ENCODE measurements around the gene CEP131. TPM values are rescaled to one million over a fixed set of nuclear protein-coding genes. Genes with fewer than 3 reads are reported as not detected.

Gene CEP131
- total RNA-seq, 5 donors from 2014 or later (not counting 1 experiment from before 2014, with no cell fraction given) = 9.0 to 15.8 (median 11.2) TPM

DNA sequence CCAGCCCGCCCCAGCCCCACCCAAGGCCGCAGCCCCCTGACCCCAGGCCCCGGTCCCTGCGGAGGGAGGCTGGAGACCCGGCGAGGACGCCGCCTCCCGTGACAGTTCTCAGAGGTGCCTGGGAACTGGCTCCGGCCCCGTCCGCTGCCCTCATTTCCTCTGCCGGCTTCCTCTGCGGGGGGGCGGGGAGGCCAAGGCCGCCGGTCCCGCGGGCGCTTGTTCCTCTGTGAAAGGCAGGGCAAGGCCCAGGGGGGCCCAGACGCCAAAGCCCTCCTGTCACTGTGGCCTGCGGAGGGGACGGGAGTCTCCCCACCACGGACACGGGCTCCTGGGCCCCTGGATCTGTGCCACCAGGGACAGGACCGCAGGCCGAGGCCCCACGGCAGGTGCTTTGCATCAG lies 62.5 kb downstream of the CEP131 start:
- peak overlapping the region in 1 of 3 donors; percentile 20 for H3K4me3 Mint-ChIP-seq
- no peak overlapping the region for H3K27ac ChIP-seq (ENCODE audit: low read length)
- H3K27me3 Mint-ChIP-seq = peaks cover 10 to 17% of the 10 kb centered on the region in 2 donors
- H3K4me1 Mint-ChIP-seq = peaks cover 0 to 20% (median 0%) of the 10 kb centered on the region in 3 donors
- ChIA-PET CTCF (no interaction called here), POLR2A (no interaction called here)
- WGBS (ENCODE audit: insufficient coverage) = 7% methylated on average over 28 of the region's 28 CpGs
- ATAC-seq (replicated peaks in 1 of 4) = peak in 2 of 4 experiments; percentile 19 to 27
- peaks cover 0 to 69% of the 10 kb centered on the region in 2 experiments for H3K27me3 ChIP-seq (replicated peaks in 1 of 2; ENCODE audit: control insufficient read depth in 2 of 2, extremely low read depth in 1 of 2, insufficient read depth in 2 of 2, low read length in 1 of 2)
- H3K9me3 Mint-ChIP-seq = no peaks in the 10 kb centered on the region
- peaks cover 0 to 13% of the 10 kb centered on the region in 2 experiments for H3K4me1 ChIP-seq (ENCODE audit: control insufficient read depth in 1 of 2, extremely low read depth in 1 of 2, insufficient read depth in 2 of 2, low read length in 2 of 2)
- H3K36me3 ChIP-seq (ENCODE audit: control insufficient read depth in 2 of 2, extremely low read depth in 1 of 2, insufficient read depth in 1 of 2, low read length in 1 of 2) = no peaks in the 10 kb centered on the region
- DNase-seq = peak in 2 of 35 experiments; percentile 8 to 35
- no peaks in the 10 kb centered on the region for H3K9me3 ChIP-seq
- H3K4me3 ChIP-seq (ENCODE audit: control insufficient read depth in 1 of 2, extremely low read depth in 1 of 2, low read length in 1 of 2) = peak overlapping the region in 1 of 2 donors; percentile 7
- H3K27ac Mint-ChIP-seq = no peak overlapping the region
- no peaks in the 10 kb centered on the region for H3K36me3 Mint-ChIP-seq

DNA sequence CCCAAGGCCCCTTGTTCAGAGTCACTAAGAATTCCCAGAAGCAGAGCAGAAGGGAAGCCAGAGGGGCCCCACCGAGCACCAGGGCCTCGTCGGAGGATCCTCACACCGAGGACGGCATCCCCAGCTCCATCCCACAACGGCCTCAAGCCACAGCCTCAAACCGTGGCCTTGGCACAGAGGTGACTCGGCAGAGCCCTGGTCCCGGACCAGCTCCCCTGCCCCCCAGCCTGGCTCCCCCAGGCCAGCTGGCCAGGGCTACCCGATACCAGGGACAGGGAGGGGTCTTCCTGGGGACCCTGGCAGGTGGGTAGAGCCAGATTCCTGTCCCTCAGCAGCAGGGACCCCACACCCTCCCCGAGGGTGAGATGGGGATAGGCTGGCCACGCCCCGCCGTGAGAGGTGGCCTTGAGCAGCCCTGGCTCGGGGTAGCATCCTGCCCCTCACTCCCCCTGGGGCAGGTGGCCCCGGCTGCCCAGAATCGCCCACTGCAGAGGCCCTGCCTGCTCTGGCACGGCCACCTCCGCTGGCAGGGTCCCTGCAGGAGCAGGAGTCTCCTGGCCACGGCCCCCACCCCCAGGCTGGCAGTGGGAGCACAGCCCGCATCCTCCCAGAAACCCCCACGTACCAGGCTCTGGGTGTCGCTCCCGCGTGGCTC lies 63.0 kb downstream of the CEP131 start:
- no peaks in the 10 kb centered on the region for H3K9me3 ChIP-seq
- H3K4me3 ChIP-seq (ENCODE audit: control insufficient read depth in 1 of 2, extremely low read depth in 1 of 2, low read length in 1 of 2) = peak overlapping the region in 1 of 2 donors; percentile 7
- H3K27me3 ChIP-seq (replicated peaks in 1 of 2; ENCODE audit: control insufficient read depth in 2 of 2, extremely low read depth in 1 of 2, insufficient read depth in 2 of 2, low read length in 1 of 2) = peaks cover 0 to 63% of the 10 kb centered on the region in 2 experiments
- peaks cover 10 to 16% of the 10 kb centered on the region in 2 donors for H3K27me3 Mint-ChIP-seq
- no peaks in the 10 kb centered on the region for H3K36me3 Mint-ChIP-seq
- no peaks in the 10 kb centered on the region for H3K9me3 Mint-ChIP-seq
- WGBS (ENCODE audit: insufficient coverage) = 60% methylated on average over 21 of the region's 25 CpGs
- H3K27ac ChIP-seq (ENCODE audit: low read length) = no peak overlapping the region
- CTCF ChIA-PET = no interaction called here
- H3K27ac Mint-ChIP-seq = no peak overlapping the region
- DNase-seq (no peak), ATAC-seq (replicated peaks in 1 of 4) (no peak)
- peaks cover 0 to 13% of the 10 kb centered on the region in 2 experiments for H3K4me1 ChIP-seq (ENCODE audit: control insufficient read depth in 1 of 2, extremely low read depth in 1 of 2, insufficient read depth in 2 of 2, low read length in 2 of 2)
- peaks cover 0 to 20% (median 0%) of the 10 kb centered on the region in 3 donors for H3K4me1 Mint-ChIP-seq
- no peak overlapping the region for H3K4me3 Mint-ChIP-seq
- H3K36me3 ChIP-seq (ENCODE audit: control insufficient read depth in 2 of 2, extremely low read depth in 1 of 2, insufficient read depth in 1 of 2, low read length in 1 of 2) = no peaks in the 10 kb centered on the region
- POLR2A ChIA-PET = no interaction called here

DNA sequence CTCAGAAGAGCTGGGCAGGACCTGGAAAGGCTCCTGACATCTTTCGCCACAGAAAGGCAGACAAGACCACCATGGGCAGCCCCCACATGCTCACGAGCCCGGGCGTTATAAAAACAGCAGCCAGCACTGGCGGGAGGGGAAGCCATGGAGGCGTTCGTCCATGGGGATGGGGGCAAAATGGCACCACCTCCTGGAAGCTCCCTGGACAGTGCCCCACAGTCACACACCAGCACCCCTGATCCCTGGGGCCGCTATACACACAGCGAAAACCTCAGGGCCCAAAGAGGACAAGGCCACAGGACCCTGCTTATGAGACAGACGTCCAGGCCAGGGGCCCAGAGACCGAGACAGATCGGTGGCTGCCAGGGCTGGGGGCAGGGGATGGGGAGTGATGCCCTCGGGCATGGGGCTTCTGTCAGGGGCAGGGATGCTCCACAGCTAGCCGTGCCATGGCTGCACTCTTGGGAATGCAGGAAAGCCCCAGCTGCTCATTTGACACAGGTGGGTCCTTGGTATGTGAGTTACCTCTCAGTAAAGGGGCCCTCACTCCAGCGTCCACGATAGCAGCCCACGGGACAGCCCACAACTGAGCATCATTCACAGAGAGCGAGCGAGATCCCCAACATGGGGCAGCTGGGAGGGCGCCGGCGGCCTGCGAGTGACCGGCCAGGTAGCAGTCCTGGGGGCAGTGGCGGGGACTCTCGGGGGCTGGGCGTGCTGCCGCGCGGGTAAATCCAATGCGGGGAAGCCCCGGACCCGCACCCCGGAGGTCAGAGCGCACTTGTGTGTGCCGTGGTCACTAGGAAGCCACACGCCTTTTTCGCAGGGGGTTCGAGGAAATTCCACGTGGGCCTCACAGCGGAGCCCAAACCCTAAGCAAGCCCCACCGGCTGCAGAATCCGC lies 63.8 kb downstream of the CEP131 start:
- peaks cover 10% of the 10 kb centered on the region in 2 donors for H3K27me3 Mint-ChIP-seq
- no peaks in the 10 kb centered on the region for H3K36me3 ChIP-seq (ENCODE audit: control insufficient read depth in 2 of 2, extremely low read depth in 1 of 2, insufficient read depth in 1 of 2, low read length in 1 of 2)
- POLR2A ChIA-PET = interaction anchor here in 1 of 2 donors (0.6 kb wide), 1 partner anchor 365 kb away, joined by 3 read pairs; no protein-coding TSS in a partner anchor
- peaks cover 0 to 13% of the 10 kb centered on the region in 2 experiments for H3K4me1 ChIP-seq (ENCODE audit: control insufficient read depth in 1 of 2, extremely low read depth in 1 of 2, insufficient read depth in 2 of 2, low read length in 2 of 2)
- H3K9me3 ChIP-seq = no peaks in the 10 kb centered on the region
- H3K4me3 Mint-ChIP-seq = no peak overlapping the region
- no peak for DNase-seq
- CTCF ChIA-PET = no interaction called here
- no peak overlapping the region for H3K4me3 ChIP-seq (ENCODE audit: control insufficient read depth in 1 of 2, extremely low read depth in 1 of 2, low read length in 1 of 2)
- WGBS (ENCODE audit: insufficient coverage) = 88% methylated on average over 42 of the region's 43 CpGs
- H3K36me3 Mint-ChIP-seq = no peaks in the 10 kb centered on the region
- no peak overlapping the region for H3K27ac Mint-ChIP-seq
- no peaks in the 10 kb centered on the region for H3K9me3 Mint-ChIP-seq
- peaks cover 0 to 15% (median 0%) of the 10 kb centered on the region in 3 donors for H3K4me1 Mint-ChIP-seq
- no peak for ATAC-seq (replicated peaks in 1 of 4)
- H3K27me3 ChIP-seq (replicated peaks in 1 of 2; ENCODE audit: control insufficient read depth in 2 of 2, extremely low read depth in 1 of 2, insufficient read depth in 2 of 2, low read length in 1 of 2) = peaks cover 0 to 57% of the 10 kb centered on the region in 2 experiments
- H3K27ac ChIP-seq (ENCODE audit: low read length) = no peak overlapping the region

GRCh38 chr17:81157848-81158687 lies 64.7 kb downstream of the CEP131 start:
- DNase-seq (no peak), ATAC-seq (replicated peaks in 1 of 4) (no peak)
- peaks cover 0 to 49% of the 10 kb centered on the region in 2 experiments for H3K27me3 ChIP-seq (replicated peaks in 1 of 2; ENCODE audit: control insufficient read depth in 2 of 2, extremely low read depth in 1 of 2, insufficient read depth in 2 of 2, low read length in 1 of 2)
- ChIA-PET POLR2A (interaction anchor here in 1 of 2 donors (0.6 kb wide), 1 partner anchor 364 kb away, joined by 3 read pairs; no protein-coding TSS in a partner anchor), CTCF (no interaction called here)
- no peaks in the 10 kb centered on the region for H3K9me3 Mint-ChIP-seq
- peaks cover 0 to 13% of the 10 kb centered on the region in 2 experiments for H3K4me1 ChIP-seq (ENCODE audit: control insufficient read depth in 1 of 2, extremely low read depth in 1 of 2, insufficient read depth in 2 of 2, low read length in 2 of 2)
- H3K4me3 ChIP-seq (ENCODE audit: control insufficient read depth in 1 of 2, extremely low read depth in 1 of 2, low read length in 1 of 2) = no peak overlapping the region
- 91% methylated on average over 39 of the region's 39 CpGs for WGBS (ENCODE audit: insufficient coverage)
- H3K4me1 Mint-ChIP-seq = peaks cover 0 to 20% (median 0%) of the 10 kb centered on the region in 3 donors
- no peaks in the 10 kb centered on the region for H3K36me3 ChIP-seq (ENCODE audit: control insufficient read depth in 2 of 2, extremely low read depth in 1 of 2, insufficient read depth in 1 of 2, low read length in 1 of 2)
- no peak overlapping the region for H3K27ac ChIP-seq (ENCODE audit: low read length)
- no peaks in the 10 kb centered on the region for H3K36me3 Mint-ChIP-seq
- no peak overlapping the region for H3K27ac Mint-ChIP-seq
- peaks cover 10% of the 10 kb centered on the region in 2 donors for H3K27me3 Mint-ChIP-seq
- no peak overlapping the region for H3K4me3 Mint-ChIP-seq
- no peaks in the 10 kb centered on the region for H3K9me3 ChIP-seq

DNA sequence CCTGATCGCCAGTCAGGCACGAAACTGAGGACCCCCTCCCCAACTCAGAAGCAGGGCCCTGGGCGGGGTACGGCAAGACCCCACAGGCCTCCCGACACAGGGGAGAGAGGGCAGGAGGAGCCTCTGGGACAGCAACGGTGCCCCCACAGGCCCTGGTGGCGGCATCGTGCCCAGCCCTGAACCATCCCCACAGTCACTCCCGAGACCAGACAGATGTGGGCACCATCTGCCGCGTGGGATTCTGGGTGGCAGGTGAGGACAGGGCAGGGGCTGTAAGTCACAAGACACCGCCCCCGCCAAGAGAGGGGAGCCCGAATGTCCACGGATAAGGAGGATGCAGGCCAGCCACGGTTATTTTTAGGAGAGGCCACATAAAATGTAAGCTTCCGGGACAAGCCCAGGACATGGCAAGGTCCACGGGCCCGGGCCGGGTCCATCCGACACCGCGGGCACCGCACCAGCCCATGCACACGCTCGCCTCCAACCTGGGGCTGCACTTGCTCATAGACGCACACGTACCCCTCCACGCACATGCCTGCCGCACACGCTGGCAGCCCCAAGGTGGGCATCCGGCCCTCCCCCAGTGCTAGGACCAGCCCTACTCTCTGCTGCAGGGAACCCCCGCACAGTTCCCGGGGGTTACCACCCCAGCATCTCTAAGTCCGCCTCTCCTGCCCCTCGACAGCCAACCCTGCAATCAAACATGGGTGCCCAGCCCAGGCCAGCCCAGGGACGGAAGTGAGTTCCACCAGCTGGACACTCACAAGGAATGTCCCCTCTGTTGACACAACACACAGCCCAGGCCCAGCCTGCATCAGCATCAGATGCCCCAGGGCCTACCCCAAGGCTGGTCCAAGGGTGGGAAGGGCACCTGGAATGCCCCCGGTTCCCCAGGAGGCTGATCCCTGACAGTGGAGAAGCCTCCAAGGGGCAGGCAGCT lies 65.6 kb downstream of the CEP131 start:
- Histone ChIP-seq H3K4me1 (ENCODE audit: control insufficient read depth in 1 of 2, extremely low read depth in 1 of 2, insufficient read depth in 2 of 2, low read length in 2 of 2) (peaks cover 0 to 13% of the 10 kb centered on the region in 2 experiments), H3K9me3 (no peaks in the 10 kb centered on the region), H3K36me3 (ENCODE audit: control insufficient read depth in 2 of 2, extremely low read depth in 1 of 2, insufficient read depth in 1 of 2, low read length in 1 of 2) (no peaks in the 10 kb centered on the region), H3K27ac (ENCODE audit: low read length) (no peak overlapping the region), H3K4me3 (ENCODE audit: control insufficient read depth in 1 of 2, extremely low read depth in 1 of 2, low read length in 1 of 2) (no peak overlapping the region), H3K27me3 (replicated peaks in 1 of 2; ENCODE audit: control insufficient read depth in 2 of 2, extremely low read depth in 1 of 2, insufficient read depth in 2 of 2, low read length in 1 of 2) (peaks cover 0 to 40% of the 10 kb centered on the region in 2 experiments)
- ChIA-PET POLR2A (no interaction called here), CTCF (no interaction called here)
- peaks cover 0 to 19% (median 0%) of the 10 kb centered on the region in 3 donors for H3K4me1 Mint-ChIP-seq
- 89% methylated on average over 31 of the region's 38 CpGs for WGBS (ENCODE audit: insufficient coverage)
- peaks cover 8 to 10% of the 10 kb centered on the region in 2 donors for H3K27me3 Mint-ChIP-seq
- no peak overlapping the region for H3K27ac Mint-ChIP-seq
- no peak overlapping the region for H3K4me3 Mint-ChIP-seq
- no peaks in the 10 kb centered on the region for H3K36me3 Mint-ChIP-seq
- H3K9me3 Mint-ChIP-seq = no peaks in the 10 kb centered on the region
- no peak for ATAC-seq (replicated peaks in 1 of 4)
- DNase-seq = no peak
